GM18907 (cell line): ENCODE results near the gene CDK5RAP3.
"Not testable (repeated sequence)": the region's sequence is repeated elsewhere in the genome, so short reads cannot be mapped to it uniquely, and the experiment has no call there.

ENCODE experiments used
- ATAC-seq: cut with Tn5 transposase; IDR thresholded peaks from one replicate; pipeline ENCODE4 v1.9.1; 2021; ENCODE audit warnings: mild to moderate bottlenecking, moderate library complexity; ENCODE audit not compliant: unreplicated experiment

CDK5RAP3 gene

DNA sequence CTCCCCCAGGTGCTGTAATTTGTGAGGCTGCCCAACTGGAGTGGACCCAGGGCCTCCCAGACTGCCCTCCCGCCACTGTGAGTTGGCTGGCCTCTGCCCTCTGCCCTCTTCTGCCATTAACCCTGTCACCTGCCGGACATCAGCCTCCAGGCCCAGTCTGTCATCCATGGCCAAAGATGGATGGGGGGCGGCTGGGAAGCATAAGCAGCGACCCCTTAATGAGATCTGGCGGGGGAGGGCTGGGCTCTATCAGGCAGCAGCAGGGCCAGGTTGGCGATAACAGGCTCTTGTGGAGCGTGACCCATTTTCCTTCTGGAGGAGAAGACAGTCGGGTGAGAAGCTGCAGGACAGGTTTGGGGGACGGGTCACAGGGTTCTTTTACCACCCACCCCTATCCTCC lies 25.3 kb downstream of the CDK5RAP3 start:
- no peak for ATAC-seq

GRCh38 chr17:47997586-47997985 lies 26.7 kb downstream of the CDK5RAP3 start:
- ATAC-seq, result no peak

DNA sequence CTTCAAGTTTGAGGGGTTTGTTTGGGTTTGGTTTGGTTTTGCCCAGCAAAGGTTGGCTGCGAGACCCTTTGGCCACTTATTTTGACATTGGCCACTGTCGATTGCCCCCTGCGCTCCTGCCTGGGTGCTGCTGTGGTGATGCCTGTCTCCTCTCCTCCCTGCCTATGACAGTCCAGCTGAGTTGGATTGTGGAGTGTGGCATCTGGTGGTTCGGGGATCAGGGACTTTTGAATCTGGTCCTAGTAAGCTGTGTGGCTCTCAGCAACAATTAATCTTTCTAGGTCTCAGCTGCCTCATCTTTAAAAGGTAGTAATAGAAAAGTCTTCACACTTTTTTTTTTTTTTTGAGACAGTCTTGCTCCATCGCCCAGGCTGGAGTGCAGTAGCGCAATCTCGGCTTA lies 27.1 kb downstream of the CDK5RAP3 start:
- no peak for ATAC-seq

DNA sequence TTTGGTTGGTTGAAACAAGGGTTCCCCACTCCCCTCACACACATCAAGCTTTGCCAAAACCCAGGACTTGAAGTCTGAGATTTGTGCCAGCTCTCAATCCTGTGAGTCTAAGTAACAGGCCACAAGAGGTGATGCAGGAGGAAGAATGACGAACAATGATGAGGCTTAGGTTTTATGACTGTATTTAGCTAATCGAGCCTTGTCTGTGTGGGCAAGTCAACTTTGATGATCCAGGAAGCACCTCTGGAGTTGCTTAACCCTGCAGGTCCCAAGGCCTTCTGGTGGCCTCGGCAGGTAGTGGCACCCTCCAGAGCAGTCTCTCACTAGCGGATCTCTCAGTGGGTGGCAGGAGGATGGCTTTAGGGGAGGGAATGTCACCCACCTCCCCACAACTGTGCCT lies 28.7 kb downstream of the CDK5RAP3 start:
- ATAC-seq, result no peak

DNA sequence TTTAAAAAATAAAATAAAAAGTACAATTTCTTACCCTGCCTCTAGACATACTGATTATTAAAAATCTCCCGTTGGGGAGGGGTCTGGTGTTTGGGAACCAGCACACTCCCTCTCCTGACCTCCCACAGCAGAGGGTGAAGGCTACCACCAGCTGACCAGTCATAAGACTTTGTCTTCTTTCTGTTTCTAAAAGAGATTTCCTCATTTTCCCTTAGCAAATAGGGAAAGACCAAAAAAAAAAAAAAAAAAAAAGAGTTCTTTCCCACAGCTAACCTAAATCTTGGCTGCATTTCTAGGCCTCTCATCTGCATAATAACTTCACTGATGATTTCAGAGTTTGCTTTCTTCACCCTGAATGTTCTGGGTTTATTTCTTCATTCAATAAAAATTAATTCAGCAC lies 30.3 kb downstream of the CDK5RAP3 start:
- ATAC-seq, result no peak

DNA sequence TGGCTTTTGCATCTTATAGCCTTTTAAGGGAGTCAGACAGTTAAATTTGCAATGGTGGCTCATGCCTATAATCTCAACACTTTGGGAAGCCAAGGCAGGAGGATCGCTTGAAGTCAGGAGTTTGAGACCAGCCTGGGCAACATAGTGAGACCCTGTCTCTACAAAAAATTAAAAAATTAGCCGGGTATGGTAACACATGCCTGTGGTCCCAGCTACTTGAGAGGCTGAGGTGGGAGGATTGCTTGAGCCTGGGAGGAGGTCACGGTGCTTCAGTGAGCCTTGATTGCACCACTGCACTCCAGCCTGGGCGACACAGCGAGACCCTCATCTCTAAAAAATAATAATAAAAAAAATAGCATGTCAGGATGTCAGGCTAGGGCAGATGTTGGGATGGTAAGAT lies 30.7 kb downstream of the CDK5RAP3 start:
- ATAC-seq, result not testable (repeated sequence)

DNA sequence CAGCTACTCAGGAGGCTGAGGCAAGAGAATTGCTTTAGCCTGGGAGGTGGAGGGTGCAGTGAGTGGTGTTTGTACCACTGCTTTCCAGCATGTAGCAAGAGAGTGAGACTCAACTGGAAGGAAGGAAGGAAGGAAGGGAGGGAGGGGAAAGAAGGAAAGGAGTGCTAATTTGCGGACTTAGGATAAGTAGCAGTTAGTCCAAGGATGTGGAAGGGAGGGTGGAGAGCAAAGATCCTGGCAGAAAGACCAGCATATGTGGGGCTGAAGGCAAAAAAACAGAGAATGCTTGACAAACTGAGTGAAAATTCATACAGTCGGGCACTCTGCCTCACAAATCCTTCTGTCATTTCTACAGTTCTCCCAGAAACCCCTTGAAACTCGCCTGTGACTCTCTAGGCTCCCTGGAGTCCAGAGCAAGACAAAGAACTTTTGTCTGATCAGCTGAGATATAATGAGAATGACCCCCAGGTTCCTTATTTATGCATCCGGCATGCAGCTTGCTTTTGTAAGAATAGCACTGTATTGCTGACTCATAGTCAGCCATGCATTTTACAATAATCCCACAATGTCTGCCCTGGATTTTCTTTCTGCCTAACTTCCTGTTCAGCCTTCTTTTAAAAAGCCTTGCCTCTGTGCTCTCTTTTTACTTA lies 31.5 kb downstream of the CDK5RAP3 start:
- peak; percentile 41 for ATAC-seq

DNA sequence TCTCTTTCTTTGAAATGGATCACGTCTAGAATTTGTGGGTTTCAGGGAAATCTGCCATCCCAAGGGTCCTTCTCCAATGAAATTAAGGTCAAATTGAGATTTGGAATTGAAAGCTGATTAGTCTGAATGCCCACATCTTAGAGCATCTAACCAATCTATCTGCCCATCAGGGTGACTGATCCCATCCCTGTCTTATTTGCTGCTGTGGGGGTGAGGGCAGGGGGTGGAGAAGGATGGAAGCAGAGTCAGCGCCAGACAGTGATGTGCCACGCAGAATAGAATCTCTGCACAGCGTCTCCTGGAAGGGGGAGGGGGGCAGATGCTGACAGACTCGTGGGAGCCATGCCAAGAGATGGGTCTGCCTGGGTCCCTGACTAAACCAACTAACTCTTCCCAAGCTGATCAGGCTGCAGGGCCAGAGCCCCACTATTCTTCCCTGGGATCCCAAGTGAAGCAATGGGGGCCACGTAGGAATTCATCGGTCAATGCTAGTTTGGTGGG lies 32.1 kb downstream of the CDK5RAP3 start:
- ATAC-seq, result no peak

DNA sequence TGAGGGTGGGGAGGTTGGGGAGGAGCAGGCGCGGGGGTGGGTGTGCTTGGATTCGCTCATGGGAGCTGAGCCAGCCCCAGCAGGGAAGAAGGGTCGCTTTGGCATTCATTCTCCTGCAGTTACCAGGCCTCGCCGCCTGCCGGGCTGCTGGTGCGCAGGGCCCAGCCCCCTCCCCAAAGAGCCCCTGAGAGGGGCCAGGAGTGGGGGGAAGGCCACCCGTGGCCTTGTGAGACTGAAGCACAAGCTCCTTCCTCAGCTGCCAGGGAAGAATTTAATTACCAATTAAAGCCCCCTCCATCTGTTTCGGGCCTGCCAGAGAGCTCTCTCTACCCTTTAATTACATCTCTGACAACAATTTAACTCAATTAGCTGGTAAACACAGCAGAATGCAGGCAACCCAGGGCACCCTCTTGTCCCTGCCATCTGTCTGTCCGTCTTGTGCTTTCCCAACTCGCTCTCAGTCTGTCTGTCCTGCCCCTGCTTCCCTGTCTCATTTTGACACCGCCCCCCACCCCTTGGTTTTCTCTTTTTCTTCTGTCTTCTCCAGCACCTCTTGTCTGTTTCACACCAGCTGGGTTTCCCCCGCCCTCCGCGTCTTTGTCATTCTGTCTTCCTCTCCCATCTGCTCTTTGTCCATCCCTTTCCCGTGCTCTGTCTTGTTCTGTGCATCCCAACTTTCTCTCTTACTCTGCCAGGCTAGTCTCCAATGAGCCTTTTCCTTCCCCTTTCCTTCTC lies 32.7 kb downstream of the CDK5RAP3 start:
- ATAC-seq, result no peak

DNA sequence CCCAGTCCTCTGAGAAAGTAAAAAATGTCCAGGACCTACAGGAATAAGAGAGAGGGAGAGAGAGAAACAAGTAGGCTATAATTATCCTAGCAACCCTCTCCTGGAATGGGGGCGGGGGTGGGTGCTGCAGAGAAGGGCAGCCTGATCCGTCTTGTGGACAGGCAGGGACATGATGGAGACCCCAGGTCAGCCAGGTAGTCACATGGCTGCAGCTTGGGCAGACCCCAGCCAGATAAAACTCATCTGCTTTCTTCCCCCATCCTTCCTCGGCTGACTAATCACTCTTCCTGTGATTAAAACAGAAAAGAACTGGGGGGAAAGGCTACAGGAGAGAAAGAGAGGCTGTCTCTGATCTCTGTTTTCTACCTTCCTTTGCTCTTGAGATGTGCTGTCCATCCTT lies 34.1 kb downstream of the CDK5RAP3 start:
- ATAC-seq, result no peak

GRCh38 chr17:48006936-48007709 lies 36.2 kb downstream of the CDK5RAP3 start:
- ATAC-seq, result no peak

DNA sequence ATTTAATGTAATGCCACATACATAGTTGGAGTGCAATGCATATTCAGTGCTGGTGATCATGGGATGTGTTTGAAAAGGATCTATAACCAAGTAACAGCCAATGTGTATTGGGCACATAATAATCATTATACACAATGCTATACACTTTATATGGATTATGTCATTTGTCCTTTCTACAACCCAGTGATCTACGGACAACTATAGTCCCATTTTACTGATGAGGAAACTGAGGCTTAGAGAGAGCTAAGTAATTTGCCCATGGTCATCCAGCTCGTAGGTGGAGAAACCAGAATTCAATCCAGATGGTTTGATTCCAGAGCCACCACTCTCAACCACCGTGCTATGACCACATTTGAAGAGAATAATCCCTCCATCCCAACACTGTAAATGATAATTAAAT lies 39.3 kb downstream of the CDK5RAP3 start:
- ATAC-seq, result no peak

GRCh38 chr17:48011405-48012150 lies 40.7 kb downstream of the CDK5RAP3 start:
- no peak for ATAC-seq

DNA sequence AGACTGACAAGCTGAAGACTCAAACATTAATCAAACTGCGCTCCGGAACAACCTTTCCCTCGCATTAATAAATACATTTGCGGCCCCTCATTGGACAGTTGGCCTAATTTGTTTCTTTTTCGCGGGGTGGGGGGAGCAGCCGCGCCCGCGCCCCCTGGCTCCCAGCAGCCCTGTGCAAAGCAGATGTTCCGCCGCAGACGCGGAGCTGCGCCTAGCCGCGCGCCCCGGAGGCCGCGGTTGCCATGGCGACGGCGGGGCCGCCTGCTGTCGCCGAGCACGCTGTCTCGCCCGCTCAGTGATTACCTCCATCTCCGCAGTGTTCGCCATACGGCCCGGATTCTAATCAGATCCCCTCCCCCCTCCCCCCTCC lies 41.2 kb downstream of the CDK5RAP3 start:
- ATAC-seq, result no peak

GRCh38 chr17:48012654-48013053 lies 41.7 kb downstream of the CDK5RAP3 start:
- no peak for ATAC-seq

GRCh38 chr17:48013876-48014594 lies 43.1 kb downstream of the CDK5RAP3 start:
- ATAC-seq, result no peak

DNA sequence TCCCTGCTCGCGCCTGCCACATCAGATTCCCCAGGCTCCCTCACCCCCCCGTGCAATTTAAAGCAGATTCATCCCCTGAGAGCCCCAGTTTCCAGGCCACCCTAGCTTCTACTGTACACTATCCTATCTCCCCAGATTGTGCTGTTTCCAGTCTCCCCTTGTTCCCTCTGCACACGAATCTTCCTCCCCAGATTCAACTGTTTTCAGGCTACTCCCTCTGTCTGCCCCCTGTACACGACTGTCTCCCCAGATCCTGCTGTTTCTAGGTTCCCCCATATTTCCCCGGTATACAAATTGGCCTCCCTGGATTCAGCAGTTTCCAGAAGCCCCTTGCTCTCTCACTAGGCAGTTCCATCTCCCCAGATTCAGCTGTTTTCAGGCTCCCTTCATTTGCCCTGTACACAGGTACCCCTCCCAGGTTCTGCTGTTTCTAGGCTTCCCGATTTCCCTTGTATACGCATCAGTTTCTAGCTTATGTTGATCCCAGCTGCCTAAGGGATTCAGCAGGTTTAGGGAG lies 43.7 kb downstream of the CDK5RAP3 start:
- no peak for ATAC-seq

DNA sequence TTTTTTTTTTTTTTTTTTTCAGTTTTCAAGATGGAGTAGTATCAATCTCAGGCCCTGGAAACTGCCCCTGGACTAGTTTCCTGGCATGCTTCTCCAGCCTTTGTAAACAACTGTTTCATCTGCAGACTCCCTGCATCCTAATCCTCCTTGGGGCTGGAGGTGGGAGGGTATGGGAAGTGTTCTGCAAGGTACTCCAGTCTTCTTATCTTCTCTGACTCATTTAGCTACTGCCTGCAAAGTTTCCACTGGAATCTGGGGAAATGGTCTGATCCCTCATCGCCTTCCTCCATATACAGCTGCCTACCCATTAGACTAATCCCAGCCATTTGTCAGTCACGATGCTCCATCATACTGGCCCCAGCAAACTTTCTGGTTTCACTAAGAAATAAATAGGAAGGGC lies 45.2 kb downstream of the CDK5RAP3 start:
- no peak for ATAC-seq

- not testable (repeated sequence) for ATAC-seq
Measured at GRCh38 chr17:48017817-48018158, 46.9 kb downstream of the CDK5RAP3 start.

GRCh38 chr17:48021934-48022333 lies 51.0 kb downstream of the CDK5RAP3 start:
- no peak for ATAC-seq
